ENCODE data around the gene PVR.
"Not testable (repeated sequence)": the region's sequence is repeated elsewhere in the genome, so short reads cannot be mapped to it uniquely, and the experiment has no call there.

- not testable (repeated sequence) for TF ChIP-seq POLR2A, EP300, POLR2AphosphoS5 (IDR thresholded peaks at IDR 0.05)
- TF ChIP-seq, protein P1, sequence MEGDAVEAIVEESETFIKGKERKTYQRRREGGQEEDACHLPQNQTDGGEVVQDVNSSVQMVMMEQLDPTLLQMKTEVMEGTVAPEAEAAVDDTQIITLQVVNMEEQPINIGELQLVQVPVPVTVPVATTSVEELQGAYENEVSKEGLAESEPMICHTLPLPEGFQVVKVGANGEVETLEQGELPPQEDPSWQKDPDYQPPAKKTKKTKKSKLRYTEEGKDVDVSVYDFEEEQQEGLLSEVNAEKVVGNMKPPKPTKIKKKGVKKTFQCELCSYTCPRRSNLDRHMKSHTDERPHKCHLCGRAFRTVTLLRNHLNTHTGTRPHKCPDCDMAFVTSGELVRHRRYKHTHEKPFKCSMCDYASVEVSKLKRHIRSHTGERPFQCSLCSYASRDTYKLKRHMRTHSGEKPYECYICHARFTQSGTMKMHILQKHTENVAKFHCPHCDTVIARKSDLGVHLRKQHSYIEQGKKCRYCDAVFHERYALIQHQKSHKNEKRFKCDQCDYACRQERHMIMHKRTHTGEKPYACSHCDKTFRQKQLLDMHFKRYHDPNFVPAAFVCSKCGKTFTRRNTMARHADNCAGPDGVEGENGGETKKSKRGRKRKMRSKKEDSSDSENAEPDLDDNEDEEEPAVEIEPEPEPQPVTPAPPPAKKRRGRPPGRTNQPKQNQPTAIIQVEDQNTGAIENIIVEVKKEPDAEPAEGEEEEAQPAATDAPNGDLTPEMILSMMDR (IDR thresholded peaks at IDR 0.05), result not testable (repeated sequence)
Measured at GRCh38 chr19:44610497-44610896, 33.2 kb upstream of the PVR start.

Measured in sigmoid colon (tissue), 4 donors.